Measurements from ENCODE around the gene ITGA11.
A peak's percentile ranks its signal among the peaks of the same experiment; 100 is the strongest.

Gene ITGA11

DNA sequence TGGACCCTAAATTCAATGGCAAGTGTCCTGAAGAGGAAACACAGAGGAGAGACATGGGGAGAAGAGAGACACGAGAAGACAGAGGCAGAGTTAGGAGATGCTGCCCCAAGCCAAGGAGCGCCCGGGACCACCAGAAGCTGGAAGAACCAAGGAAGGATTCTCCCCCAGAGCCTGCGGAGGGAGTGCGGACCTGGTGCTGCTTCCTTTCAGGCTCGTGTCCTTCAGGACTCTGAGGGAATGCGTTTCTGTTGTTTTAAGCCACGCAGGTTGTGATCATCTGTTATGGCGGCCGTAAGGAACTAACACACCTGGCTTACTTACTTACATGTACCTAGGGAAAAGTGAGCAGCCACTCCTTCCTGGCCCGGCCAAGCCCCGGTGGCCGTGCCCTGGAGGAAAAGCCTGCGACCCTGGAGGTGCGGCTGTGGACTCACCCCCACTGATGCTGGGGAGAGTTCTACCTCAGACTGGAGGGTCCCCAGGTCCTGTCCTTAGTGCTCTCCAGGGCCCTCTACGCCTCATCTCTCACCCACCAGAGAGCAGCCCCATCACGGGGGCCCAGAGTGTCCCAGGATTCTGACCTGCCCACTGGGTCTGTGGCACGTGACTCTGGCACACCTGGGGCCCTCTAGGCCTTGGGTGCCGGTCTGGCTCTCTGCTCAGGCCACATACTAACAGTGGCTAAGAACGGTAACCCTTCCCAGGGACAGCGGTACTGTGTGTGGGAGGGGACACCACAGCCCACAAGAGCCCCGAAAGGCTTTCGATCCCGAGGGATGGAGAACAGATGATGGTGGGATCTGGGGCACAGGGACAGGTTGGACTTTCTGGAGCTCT is 61.8 kb downstream of the ITGA11 start:
- DNase-seq = no peak

DNA sequence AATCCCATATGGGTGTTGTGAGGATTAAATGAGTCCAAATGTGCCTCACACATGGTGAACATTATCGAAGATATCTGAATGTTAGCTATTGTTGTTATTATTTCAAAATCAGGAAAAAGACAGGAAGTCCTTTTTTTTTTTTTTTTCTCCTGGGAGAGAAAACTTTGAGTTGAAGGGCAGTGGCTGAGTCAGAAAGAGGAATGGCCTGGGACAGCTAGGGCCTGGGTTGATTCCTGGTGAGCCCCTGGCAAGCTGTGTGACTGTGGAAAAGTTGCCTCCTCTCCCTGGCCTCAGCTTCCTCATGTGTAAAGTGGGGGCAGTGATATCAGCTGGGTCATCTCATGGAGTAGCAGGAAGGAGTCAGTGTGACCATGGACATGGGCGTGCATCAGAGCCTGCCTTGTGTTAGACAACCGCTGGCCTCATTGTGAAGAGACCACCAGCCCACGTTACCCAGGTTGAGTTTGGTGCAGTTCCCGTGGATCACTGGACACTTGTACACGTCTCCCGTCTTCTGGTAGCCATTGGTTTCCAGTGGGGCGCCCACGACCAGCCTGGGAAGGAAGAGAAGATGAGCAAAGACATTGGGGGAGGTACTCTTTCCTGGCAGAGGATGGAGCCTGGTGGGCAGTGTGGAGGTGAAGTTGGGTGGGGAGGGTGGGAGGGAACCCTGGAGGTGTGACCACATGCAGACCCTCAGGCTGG is 63.1 kb downstream of the ITGA11 start:
- no peak for DNase-seq

DNA sequence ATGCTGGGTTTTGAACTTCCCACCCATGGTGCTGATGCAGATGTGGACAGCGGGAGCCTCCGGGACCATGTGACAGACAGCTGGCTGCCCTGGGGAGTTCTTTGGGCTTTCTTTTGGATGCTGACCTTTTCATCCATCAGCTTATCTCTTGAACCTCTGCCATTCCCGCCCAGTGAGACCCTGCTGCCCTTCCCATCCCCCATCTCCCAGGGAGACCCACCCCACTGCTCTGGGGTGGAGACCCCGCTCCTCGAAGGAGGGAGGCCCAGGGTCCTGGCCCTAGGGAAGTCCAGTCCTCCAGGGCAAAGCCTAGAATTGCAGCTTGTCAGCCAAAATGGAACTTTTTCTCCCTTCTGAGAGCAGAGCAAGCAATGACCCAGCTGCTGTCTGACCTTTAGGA is 64.0 kb downstream of the ITGA11 start:
- no peak for DNase-seq

DNA sequence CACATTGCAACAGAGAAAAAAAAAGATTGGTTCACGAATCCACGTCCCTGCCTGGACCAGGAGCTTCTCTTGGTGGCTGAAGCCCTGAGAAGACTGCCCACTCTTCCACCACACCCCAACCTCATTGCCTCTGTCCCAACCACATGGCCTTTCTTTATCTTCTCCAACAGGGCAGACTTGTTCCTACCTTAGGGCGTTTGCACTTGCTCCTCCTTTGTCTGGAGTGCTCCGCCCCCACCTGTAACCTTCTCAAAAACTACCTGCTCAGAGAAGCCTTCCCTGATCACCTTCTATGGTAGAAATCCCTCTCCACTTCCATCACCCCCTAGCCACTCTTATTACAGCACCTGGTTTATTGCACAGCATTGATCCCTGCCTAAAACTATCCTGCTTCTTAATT is 64.7 kb downstream of the ITGA11 start:
- DNase-seq = no peak

DNA sequence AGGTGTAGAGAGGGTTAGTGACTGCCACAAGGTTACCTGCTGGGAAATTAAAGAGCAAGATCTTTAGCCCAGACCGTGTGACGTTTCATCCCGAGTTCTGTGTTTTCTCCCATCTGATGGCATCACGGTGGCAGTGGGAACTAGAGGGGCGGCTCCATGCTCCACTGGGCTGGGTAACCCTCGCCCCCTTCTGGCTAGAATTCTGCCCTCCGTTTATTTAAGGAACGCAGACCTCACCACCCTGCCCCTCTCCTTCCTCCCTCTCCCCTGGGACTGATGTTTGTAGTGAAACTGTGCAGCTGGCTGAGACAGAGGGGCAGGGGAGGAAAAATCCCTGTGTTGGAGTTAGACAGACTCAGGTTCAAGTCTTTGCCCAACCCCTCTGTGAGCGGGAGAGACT is 65.6 kb downstream of the ITGA11 start:
- DNase-seq = no peak

DNA sequence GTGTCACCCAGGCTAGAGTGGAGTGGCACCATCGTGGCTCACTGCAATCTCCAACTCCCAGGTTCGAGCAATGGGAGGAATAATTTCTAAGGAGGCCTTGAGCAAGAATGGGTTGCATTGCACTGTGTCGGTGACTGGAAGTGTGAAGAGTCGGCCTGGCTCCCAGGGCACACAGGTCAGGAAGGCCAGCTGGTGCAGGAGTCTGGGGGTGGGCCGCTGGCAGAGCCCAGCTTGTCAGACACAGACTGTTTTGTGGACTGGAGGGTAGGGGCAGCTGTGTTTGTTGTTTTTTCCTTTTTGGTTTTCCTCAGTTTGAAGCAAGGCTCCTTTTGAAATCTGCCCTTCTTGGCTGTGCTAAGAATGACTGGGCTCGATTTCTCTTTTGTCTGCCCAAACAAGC is 66.2 kb downstream of the ITGA11 start:
- no peak for DNase-seq

DNA sequence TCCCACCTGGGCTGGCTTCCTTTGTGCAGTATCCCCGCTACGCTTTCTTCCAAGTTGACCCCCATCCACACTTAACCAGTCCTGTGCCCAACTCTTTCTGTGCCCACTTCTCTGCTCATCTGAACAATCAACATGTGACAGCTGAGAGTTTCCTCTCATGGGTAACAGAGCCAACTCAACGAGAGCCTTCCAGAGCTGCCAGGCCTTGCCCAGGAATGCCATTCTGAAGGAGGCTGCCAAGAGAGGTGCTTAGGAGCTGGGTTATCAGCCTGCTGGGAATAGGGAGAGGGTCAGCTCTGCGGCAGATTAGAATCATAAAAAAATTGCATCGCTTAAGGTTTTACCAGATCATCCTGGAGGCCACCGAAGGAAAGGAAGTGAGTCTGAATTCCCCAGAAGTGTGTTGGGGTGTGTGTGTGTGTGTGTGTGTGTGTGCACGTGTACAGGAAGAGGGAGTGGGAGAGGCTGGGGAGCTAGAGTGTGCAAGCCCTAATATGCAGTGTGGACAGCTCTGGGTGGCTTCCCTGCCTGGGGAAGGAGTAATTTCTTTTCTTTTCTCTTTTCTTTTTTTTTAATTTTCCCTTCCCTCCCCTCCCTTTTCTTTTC is 66.7 kb downstream of the ITGA11 start:
- no peak for DNase-seq

DNA sequence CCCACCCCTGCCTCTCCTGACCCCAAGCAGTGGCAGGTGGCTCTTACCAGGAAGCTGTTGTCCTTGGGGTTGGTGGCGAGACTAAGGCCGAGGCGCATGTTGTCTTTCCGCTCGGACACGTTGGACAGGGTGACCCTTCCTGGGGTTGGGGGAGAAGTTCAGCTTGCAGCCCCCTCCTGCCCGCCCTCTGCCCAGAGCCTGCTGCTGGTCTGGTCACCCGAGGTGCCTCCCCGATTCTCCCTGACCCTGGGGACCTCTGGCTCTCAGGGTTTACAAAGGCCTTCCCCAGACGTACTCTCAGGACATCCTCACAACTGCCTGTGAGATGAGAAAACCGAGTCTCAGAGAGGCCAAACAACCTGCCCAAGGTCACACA is 67.3 kb downstream of the ITGA11 start:
- DNase-seq = no peak

DNA sequence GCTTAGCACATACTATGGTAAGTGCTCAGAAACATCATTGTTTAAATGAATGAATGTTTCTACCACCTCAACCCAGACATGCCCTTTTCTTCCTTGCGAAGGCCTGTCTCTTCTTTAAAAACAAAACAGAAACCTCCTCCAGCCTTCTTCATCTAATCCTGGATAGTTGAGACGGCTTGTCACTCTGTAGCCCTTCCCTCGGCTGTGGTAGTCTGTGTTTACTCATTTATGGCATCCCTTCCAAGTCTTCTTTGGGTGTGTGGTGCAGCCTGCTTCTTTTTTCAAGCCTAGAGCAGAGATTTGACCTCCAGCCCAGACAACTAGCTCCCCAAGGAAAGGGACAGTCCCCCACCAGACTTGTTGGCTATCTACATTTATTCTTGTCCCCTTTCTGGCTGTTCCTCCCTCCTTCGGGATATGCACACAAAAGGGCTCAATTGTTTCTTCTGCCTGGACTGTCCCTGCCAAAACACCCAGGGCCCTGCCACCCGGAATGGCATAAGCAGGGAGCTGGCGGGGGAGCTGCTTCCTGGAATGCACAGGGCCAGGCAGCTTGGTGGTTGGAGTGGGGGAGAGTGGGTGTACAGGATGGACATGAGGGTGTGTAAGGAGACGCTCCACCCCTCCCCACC is 67.8 kb downstream of the ITGA11 start:
- no peak for DNase-seq

DNA sequence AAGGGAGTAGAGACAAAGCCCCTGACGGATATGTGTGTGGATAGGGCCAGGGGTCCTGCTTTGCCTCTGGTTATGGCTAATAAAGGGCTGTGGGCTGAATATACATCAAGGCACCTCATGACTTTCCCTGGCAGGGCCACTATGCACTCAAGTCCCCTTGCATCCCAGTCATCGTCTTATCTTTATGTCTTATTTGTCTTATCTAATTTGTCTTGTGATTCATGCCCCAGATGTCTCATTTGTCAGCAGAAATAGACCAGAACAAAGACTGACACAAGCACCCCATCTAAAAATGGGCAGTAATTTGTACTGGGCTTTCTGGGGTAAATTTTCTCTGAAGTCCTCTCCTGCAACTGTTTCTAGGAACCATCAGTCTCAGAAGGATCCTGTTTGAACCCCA is 68.6 kb downstream of the ITGA11 start:
- DNase-seq = no peak

DNA sequence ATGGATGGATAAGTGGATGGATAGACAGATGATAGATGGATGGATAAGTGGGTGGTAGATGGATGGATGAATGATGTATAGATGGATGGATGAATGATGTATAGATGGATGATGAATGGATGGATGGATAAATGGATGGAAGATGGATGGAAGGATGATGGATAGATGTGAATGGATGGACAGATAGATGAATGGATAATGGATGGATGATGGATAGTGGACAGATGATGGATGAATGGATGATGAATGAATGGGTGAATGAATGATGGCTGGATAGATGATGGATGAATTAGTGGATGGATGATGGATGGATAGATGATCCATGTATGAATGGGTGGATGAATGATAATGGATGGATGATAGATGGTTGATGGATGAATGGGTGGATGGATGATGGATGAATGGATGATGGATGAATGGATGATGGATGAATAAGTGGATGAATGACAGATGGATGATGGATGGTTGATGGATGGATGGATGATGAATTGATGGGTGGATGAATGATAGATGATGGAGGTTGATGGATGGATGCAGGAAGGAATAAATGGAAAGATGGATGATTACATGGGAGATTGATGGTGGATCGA is 69.3 kb downstream of the ITGA11 start:
- no peak for DNase-seq

DNA sequence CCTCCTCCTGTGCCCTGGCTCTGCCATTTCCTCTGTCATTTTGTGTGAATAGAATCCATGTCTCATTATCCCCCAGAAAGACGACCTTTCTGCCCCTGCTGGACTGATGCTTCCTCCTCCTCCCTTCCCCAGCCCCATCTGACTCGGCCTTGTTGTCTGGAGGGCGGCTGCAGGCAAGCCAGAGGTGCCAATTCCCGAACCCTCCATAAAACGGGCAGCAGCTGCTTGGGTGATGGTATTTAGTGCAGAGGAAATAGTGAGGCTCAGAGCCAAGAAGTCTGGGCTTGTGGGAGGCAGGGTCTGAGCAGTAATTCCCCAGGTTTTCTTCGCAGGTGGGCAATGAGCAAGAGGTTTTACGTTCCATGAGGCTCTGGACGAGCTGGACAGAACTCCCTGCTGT is 71.2 kb downstream of the ITGA11 start:
- no peak for DNase-seq

DNA sequence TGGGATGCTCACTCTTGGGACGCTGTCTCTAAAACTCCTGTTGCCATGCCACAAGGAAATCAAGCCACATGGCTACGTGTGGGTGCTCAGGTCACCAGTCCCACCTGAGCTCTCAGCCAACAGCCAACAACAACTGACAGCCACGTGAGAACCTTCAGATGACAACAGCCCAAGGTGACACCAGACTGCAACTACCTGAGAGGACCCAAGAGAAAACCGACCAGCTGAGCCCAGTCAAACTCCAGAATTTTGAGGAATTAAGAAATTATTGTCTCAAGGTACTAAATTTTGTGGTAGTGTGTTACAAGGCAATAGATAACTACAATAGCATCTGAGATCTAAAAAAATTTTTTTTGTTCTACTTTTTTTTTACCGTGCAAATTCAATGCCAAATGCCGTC is 75.2 kb downstream of the ITGA11 start:
- no peak for DNase-seq

DNA sequence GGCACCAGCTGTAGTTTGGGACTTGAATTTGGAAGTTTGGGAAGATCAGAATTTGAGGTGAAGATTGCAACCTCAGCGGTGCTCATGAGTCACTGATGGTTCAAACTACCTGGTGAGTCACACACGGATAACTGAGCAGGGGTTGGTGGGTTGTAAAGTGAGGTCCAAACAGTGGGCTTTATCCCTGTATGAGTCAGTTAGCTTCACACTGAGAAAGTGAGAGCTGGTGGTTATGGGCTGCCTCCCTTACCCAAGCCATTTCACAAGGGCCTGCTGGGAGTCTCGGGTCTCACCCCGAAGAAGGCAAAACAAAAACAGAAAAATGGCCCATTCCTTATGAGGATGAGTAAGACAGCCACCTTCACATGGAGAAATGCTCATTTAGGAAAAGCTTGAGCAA is 77.0 kb downstream of the ITGA11 start:
- DNase-seq = no peak

DNA sequence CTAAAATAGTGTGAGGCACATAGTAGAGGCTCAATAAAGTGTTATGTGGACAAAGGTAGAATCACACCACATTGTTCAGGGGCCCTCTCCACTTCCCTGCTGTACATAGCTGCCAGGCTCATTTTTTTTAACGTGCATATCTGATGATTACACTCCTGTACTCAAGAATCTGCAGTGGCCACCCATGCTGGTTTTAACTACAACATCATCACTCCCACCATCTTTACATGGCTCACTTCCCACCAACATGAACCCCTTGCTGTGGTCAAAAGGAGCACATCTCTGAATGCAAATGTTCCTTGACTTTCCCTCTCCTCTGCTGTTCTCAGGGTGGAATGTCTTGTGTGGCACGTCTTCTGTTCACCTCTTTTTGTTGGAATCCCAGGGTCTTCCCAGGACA is 77.7 kb downstream of the ITGA11 start:
- DNase-seq = no peak

DNA sequence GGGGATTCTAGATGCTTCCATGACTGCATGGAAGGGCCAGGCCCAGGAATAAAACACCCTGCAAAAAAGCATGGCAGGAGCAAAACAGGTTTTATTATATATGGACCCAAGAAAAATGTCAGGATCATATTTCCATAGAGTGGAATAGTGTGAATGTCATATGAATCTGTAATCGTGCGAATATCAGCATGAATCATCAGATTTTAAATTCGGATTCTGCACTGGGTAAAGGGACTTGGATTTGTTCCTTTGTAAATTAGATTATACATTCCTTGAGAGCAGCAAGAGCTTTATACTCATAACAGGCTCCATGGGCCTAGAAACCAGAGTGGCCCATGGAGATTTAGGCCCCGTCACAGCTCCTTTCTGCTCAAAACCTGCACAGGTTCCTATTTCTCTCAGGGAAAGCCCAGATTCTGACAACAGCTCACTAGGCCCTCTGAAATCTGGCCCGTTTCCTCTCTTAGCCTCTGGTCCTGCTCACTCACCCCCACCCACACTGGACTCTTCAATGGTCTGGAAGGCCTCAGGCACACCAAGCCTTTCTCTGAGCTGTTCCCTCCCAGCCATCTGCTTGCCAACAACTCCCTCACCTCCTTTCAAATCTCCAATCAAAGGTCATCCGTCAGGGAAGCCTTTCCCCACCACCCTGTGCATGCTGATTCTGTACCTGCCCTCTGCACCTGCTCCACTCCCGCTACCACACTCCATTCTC is 78.4 kb downstream of the ITGA11 start:
- DNase-seq = no peak

DNA sequence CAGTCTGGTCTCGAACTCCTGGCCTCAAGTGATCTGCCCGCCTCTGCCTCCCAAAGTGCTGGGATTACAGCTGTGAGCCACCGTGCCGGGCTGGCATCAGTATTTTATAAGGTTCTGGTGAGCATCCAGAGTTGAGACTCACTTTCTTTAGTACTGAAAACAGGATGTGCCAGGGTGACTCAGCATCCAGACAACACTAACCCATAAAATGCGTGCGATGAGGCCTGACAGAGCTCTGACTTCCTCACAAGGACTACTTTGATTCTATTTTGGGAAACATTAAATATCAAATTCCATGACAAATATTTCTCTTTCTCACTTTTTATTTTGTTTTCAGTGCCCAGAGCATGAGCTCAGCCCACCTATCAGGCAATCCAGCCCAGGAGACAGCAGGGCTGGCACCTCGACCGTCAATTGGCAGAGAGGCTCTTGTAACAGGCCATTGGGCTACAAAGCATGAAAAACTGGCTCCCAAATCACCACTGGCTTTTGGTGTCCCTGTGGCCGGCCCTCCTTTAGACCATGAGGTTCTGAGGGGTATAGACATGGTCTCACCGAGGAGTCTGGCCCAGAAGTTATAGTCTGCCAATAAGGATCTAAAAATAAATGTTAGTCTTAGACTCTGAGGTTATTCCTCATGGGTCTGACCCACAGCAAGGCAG is 79.4 kb downstream of the ITGA11 start:
- peak; percentile 38 for DNase-seq

DNA sequence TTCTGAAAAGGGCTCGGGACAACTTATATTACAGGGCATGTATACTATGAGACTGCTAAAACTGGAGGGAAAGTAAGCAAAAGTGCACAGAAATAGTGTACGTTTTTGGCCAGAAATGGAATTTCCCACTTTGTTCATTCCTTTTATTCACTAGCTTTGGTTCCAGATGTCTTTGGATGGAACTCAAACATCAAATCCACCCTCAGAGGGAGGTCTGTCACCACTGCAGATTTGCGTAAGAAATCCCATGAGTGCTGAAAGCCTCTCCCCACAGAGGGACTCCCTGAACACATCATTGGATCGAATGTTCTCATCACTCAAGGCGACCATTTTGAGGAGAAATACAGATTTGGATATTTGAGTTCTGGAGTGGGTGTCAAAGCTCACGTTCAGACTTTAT is 82.8 kb downstream of the ITGA11 start:
- no peak for DNase-seq

DNA sequence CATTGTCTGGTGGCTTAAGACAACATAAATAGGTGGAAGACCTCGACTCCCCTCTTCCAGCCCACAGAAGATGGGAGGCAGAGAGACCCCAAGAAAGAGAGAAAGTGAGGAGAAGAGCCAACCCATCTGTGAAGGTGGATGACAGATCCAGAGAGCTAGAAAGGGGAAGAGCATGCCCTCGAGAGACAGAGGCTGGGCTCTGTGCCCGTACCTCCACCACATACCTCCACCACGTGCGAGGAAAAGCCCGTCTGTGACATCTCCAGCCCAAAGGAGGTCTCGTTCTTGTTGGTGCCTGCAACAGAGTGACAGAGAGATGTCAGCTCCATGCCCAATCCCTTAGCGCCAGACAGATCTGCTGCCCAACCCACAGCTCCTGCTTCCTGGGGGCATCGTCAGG is 83.4 kb downstream of the ITGA11 start:
- no peak for DNase-seq

DNA sequence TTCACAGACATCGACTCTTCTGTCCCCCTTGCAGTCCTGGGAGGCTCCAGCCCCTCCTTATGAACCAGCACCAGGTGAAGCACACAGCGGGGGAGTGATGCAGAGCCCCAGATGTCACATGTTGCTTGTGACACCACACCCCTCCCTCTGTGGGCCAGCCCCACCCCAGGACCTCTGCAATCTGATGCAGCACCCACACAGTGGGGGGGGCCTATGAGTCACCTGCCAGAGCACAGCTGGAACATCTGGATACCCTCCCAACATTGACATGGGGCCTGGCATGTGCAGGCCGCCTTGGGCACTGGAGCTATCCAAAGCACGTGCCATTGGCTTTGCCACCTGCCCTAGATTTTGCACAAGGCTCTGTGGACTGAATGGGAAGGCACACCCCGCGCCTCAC is 83.9 kb downstream of the ITGA11 start:
- no peak for DNase-seq

DNA sequence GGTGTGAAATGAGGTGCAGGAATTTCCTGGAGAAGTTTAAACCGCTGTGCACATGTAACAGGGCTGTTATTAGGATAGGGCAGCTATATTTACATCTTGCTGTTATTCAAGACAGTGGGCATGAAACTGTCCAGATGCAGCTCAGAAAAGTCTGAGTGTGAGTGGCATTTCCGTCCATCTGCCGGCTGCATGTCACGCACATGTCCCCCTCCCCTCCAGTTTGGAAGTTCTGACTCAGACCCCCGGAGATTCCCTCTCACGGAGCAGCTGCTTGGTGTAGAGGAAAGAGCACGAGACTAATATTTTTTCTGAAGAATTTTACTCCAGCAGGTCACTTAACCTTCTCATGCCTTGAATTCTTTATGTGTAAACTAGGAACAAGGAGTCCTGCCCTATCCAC is 84.6 kb downstream of the ITGA11 start:
- DNase-seq = no peak

DNA sequence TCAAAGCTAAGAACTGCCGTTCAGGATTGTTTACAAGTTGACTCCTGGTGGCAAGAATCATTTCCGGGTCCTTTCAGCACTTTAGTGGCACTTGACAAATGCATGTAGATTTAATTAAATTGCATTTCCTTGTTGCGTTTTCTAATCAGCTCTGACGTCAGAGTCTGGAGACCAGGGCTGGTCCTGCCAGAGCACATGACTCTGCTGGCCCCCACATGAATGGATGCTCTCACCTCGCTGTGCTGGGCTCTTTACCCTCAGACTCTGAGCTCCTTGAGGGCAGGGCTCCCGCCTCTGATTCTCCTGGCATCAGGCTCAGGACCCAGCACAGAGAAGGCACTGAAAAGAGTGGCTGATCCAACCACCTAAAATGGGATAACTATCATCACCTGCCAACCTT is 85.0 kb downstream of the ITGA11 start:
- no peak for DNase-seq

All from CD4-positive, alpha-beta T cell treated with Interleukin-6 for 4 hours (primary cell).